ENCODE results near the gene ORAI2. TPM values are rescaled to one million over a fixed set of nuclear protein-coding genes. Genes with fewer than 3 reads are reported as not detected.

ORAI2 gene
- total RNA-seq, 2 experiments from 2014 or later, result 149 to 230 TPM

- Histone ChIP-seq H2AFZ (ENCODE audit: low read length) (no peak overlapping the region), H3K9me2 (ENCODE audit: insufficient read depth, low read length) (no peaks in the 10 kb centered on the region), H4K20me1 (ENCODE audit: insufficient read depth, low read length) (no peaks in the 10 kb centered on the region), H3K36me3 (ENCODE audit: insufficient read depth, low read length) (peaks cover 58% of the 10 kb centered on the region), H3K4me1 (ENCODE audit: insufficient read depth, low read length, poor library complexity, severe bottlenecking) (peaks cover 13% of the 10 kb centered on the region), H3K9me3 (ENCODE audit: low read length) (no peaks in the 10 kb centered on the region), H3K79me2 (ENCODE audit: insufficient read depth, low read depth, low read length) (peaks cover 5% of the 10 kb centered on the region; the same call in 1 of the 2 replicates), H3K4me3 (ENCODE audit: low read depth, low read length, poor library complexity, severe bottlenecking) (no peak overlapping the region), H3K27ac (ENCODE audit: low read depth, low read length, poor library complexity, severe bottlenecking) (no peak overlapping the region), H3K4me2 (ENCODE audit: low read length) (no peak overlapping the region)
- ChIA-PET POLR2A (no interaction called here), CTCF (ENCODE audit: unreplicated experiment) (no interaction called here)
- TF ChIP-seq EZH2phosphoT487 (IDR thresholded peaks at IDR 0.05; ENCODE audit: borderline replicate concordance, low read depth, low read length), result no peak
- no peak for DNase-seq (ENCODE audit: low spot score)
- no TSS peak for BruUV-seq (replicated peaks)
- intact Hi-C loops (cut with micrococcal nuclease; ENCODE audit: unreplicated experiment), result loop anchor here (5.0 kb wide), 1 partner anchor 182 kb away; the partner anchor contains the start of gene SH2B2
Measured at GRCh38 chr7:102469351-102469971, 36.1 kb downstream of the ORAI2 start.

- Histone ChIP-seq H3K4me1 (ENCODE audit: insufficient read depth, low read length, poor library complexity, severe bottlenecking) (peaks cover 13% of the 10 kb centered on the region), H3K4me2 (ENCODE audit: low read length) (no peak overlapping the region), H2AFZ (ENCODE audit: low read length) (no peak overlapping the region), H3K9me2 (ENCODE audit: insufficient read depth, low read length) (no peaks in the 10 kb centered on the region), H3K27ac (ENCODE audit: low read depth, low read length, poor library complexity, severe bottlenecking) (no peak overlapping the region), H3K9me3 (ENCODE audit: low read length) (no peaks in the 10 kb centered on the region), H3K79me2 (ENCODE audit: insufficient read depth, low read depth, low read length) (peaks cover 4% of the 10 kb centered on the region; the same call in 1 of the 2 replicates), H3K4me3 (ENCODE audit: low read depth, low read length, poor library complexity, severe bottlenecking) (no peak overlapping the region), H3K36me3 (ENCODE audit: insufficient read depth, low read length) (peaks cover 58% of the 10 kb centered on the region), H4K20me1 (ENCODE audit: insufficient read depth, low read length) (no peaks in the 10 kb centered on the region)
- no peak for DNase-seq (ENCODE audit: low spot score)
- CTCF ChIA-PET (ENCODE audit: unreplicated experiment), result no interaction called here
- POLR2A ChIA-PET, result no interaction called here
- no TSS peak for BruUV-seq (replicated peaks)
- TF ChIP-seq EZH2phosphoT487 (IDR thresholded peaks at IDR 0.05; ENCODE audit: borderline replicate concordance, low read depth, low read length), result no peak
- no peak for TF ChIP-seq CTCF (conservative IDR thresholded peaks at IDR 0.05; ENCODE audit: low read length)
- intact Hi-C loops (cut with micrococcal nuclease; ENCODE audit: unreplicated experiment), result loop anchor here (5.0 kb wide), 1 partner anchor 183 kb away; the partner anchor contains the start of gene SH2B2
Measured at GRCh38 chr7:102469972-102470825, 36.8 kb downstream of the ORAI2 start.

GRCh38 chr7:102471791-102472125, 38.4 kb downstream of the ORAI2 start:
- H3K79me2 ChIP-seq (ENCODE audit: insufficient read depth, low read depth, low read length), result no peaks in the 10 kb centered on the region
- CTCF ChIA-PET (ENCODE audit: unreplicated experiment), result interaction anchor here (0.5 kb wide), 1 partner anchor 47 kb away, joined by 3 read pairs; no protein-coding TSS in a partner anchor
- no peak overlapping the region for H3K27ac ChIP-seq (ENCODE audit: low read depth, low read length, poor library complexity, severe bottlenecking)
- no peak overlapping the region for H3K4me2 ChIP-seq (ENCODE audit: low read length)
- no peak overlapping the region for H3K4me3 ChIP-seq (ENCODE audit: low read depth, low read length, poor library complexity, severe bottlenecking)
- no peaks in the 10 kb centered on the region for H4K20me1 ChIP-seq (ENCODE audit: insufficient read depth, low read length)
- TF ChIP-seq EZH2phosphoT487 (IDR thresholded peaks at IDR 0.05; ENCODE audit: borderline replicate concordance, low read depth, low read length), result no peak
- POLR2A ChIA-PET, result no interaction called here
- no peaks in the 10 kb centered on the region for H3K9me2 ChIP-seq (ENCODE audit: insufficient read depth, low read length)
- BruUV-seq (replicated peaks), result no TSS peak
- H2AFZ ChIP-seq (ENCODE audit: low read length), result no peak overlapping the region
- peaks cover 2% of the 10 kb centered on the region for H3K4me1 ChIP-seq (ENCODE audit: insufficient read depth, low read length, poor library complexity, severe bottlenecking)
- peaks cover 58% of the 10 kb centered on the region for H3K36me3 ChIP-seq (ENCODE audit: insufficient read depth, low read length)
- no peaks in the 10 kb centered on the region for H3K9me3 ChIP-seq (ENCODE audit: low read length)
- intact Hi-C loops (cut with micrococcal nuclease; ENCODE audit: unreplicated experiment), result no loop called here
- DNase-seq (ENCODE audit: low spot score), result no peak

Measured in OCI-LY7 (cell line).